T-cell (primary cell): Measurements from ENCODE around the gene DUOX2. TPM values are rescaled to one million over a fixed set of nuclear protein-coding genes. Genes with fewer than 3 reads are reported as not detected.

ENCODE experiments used
- ATAC-seq, 4 experiments: fragments of 200-7000 bp in 3 of 4; fragments of 150-1000 bp in 1 of 4; cut with Tn5 transposase; replicated peaks in 1 of 4; 1 replicate in 3 of 4; 2 replicates in 1 of 4; pipeline ENCODE4 v1.10.0; 2021; ENCODE audit warnings: moderate library complexity in 3 of 4, mild to moderate bottlenecking in 2 of 4, moderate number of reproducible peaks in 1 of 4
- CTCF ChIA-PET, 2 donors: fragments of 300-600 bp; sonication (Branson Sonifier 250); formaldehyde crosslinking; loops; one replicate each; lab custom pipeline; 2022; ENCODE audit warnings: antibody characterized with exemption in 2 of 2; lab: Charles Lee
- POLR2A ChIA-PET, 2 donors: fragments of 300-600 bp; sonication (Branson Sonifier 250); formaldehyde crosslinking; loops; one replicate each; lab custom pipeline; 2022; ENCODE audit warnings: antibody characterized with exemption in 2 of 2; lab: Charles Lee
- DNase-seq, 35 experiments: peaks; one replicate each; pipeline versions ENCODE4 v3.0.0 to v3.0.0-alpha.2; 2013 to 2023
- H3K27ac ChIP-seq: one replicate; pipeline ENCODE4 v1.5.1; 2013; ENCODE audit warnings: low read length
- H3K27me3 ChIP-seq, 2 experiments: replicated peaks in 1 of 2; 1 replicate in 1 of 2; 2 replicates in 1 of 2; pipeline versions ENCODE4 v1.6.1 to v1.7.0; 2013; ENCODE audit warnings: low read length in 1 of 2, mixed read lengths in 1 of 2; ENCODE audit not compliant: control insufficient read depth in 2 of 2, insufficient read depth in 2 of 2; ENCODE audit errors: extremely low read depth in 1 of 2
- H3K36me3 ChIP-seq, 2 donors: 1 replicate in 1 of 2; 2 replicates in 1 of 2; pipeline versions ENCODE4 v1.6.1 to v1.7.0; 2013; ENCODE audit warnings: low read length in 1 of 2; ENCODE audit not compliant: control insufficient read depth in 2 of 2, insufficient read depth in 1 of 2; ENCODE audit errors: extremely low read depth in 1 of 2
- H3K4me1 ChIP-seq, 2 experiments: 1 replicate in 1 of 2; 2 replicates in 1 of 2; pipeline versions ENCODE4 v1.6.1 to v1.7.0; 2013; ENCODE audit warnings: low read length in 2 of 2, mixed read lengths in 1 of 2; ENCODE audit not compliant: insufficient read depth in 2 of 2, control insufficient read depth in 1 of 2; ENCODE audit errors: extremely low read depth in 1 of 2
- H3K4me3 ChIP-seq, 2 donors: 1 replicate in 1 of 2; 2 replicates in 1 of 2; pipeline versions ENCODE4 v1.5.1 to v1.7.0; 2013; ENCODE audit warnings: mild to moderate bottlenecking in 2 of 2, low read length in 1 of 2, moderate library complexity in 1 of 2; ENCODE audit not compliant: control insufficient read depth in 1 of 2; ENCODE audit errors: extremely low read depth in 1 of 2
- H3K9me3 ChIP-seq: 2 replicates; pipeline ENCODE4 v1.7.0; 2013
- H3K27ac Mint-ChIP-seq, 2 donors: one replicate each; pipeline ENCODE4 v1.8.0; 2020 to 2021; ENCODE audit warnings: mild to moderate bottlenecking in 2 of 2, mixed read lengths in 2 of 2
- H3K27me3 Mint-ChIP-seq, 2 donors: one replicate each; pipeline ENCODE4 v1.8.0; 2021 to 2022; ENCODE audit warnings: mixed read lengths in 2 of 2
- H3K36me3 Mint-ChIP-seq: one replicate; pipeline ENCODE4 v1.8.0; 2021; ENCODE audit warnings: mixed read lengths
- H3K4me1 Mint-ChIP-seq, 3 donors: one replicate each; pipeline ENCODE4 v1.8.0; 2020 to 2022; ENCODE audit warnings: mixed read lengths in 3 of 3, mild to moderate bottlenecking in 1 of 3
- H3K4me3 Mint-ChIP-seq, 3 donors: one replicate each; pipeline ENCODE4 v1.8.0; 2020 to 2022; ENCODE audit warnings: mild to moderate bottlenecking in 3 of 3, mixed read lengths in 3 of 3, moderate library complexity in 3 of 3
- H3K9me3 Mint-ChIP-seq, 3 donors: one replicate each; pipeline ENCODE4 v1.8.0; 2020 to 2022; ENCODE audit warnings: mixed read lengths in 3 of 3
- WGBS: methylation state at CpG from one replicate; pipeline ENCODE4 v1.1.5; 2013; ENCODE audit warnings: missing lambda C conversion rate; ENCODE audit not compliant: insufficient coverage; 5-methylcytosine and 5-hydroxymethylcytosine counted together
- total RNA-seq, 35 experiments: library from RNA in 6 of 35; stranded (reverse) in 6 of 35; fragments of 120-200 nt in 1 of 35; gene quantifications; one replicate each; pipeline versions ENCODE4 v1.2.1 to v1.2.4 and lab custom pipeline; 2013 to 2026

Gene DUOX2
- total RNA-seq, 5 donors from 2014 or later (not counting 1 experiment from before 2014, with no cell fraction given), result 0.10 to 0.16 (median 0.12) TPM; not detected in 2

DNA sequence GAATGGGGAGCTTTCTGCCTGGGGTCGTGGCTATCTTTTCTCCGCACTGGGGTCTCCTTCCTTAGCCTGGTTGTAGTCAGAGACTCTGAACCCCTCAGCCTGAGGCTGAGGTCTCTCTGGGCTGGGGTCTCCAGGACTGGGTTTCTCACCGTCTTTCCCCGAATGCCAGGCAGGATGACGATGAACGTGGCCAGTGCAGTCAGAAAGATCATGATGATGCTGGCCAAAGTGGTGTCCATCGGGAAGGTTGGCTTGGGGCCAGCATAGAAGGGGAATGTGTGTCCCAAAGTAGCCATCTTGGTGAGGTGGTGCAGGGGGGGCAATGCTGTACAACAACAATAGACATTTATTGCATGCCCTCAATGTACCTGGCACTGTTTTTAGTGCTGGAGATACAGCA lies 8.7 kb upstream of the DUOX2 start:
- no peak for ATAC-seq
- no peak for DNase-seq
- H3K4me1 Mint-ChIP-seq, result peaks cover 5 to 7% (median 6%) of the 10 kb centered on the region in 3 donors
- Histone ChIP-seq H3K27ac (no peak overlapping the region), H3K9me3 (no peaks in the 10 kb centered on the region), H3K4me3 (no peak overlapping the region), H3K36me3 (no peaks in the 10 kb centered on the region), H3K27me3 (peaks cover 3 to 47% of the 10 kb centered on the region in 2 experiments), H3K4me1 (peaks cover 2 to 4% of the 10 kb centered on the region in 2 experiments)
- no peaks in the 10 kb centered on the region for H3K9me3 Mint-ChIP-seq
- H3K36me3 Mint-ChIP-seq, result no peaks in the 10 kb centered on the region
- no peak overlapping the region for H3K27ac Mint-ChIP-seq
- ChIA-PET CTCF (interaction anchor here (0.6 to 1.3 kb wide), 3 partner anchors 14 to 384 kb away, joined by 3 to 4 read pairs (median 3); no protein-coding TSS in a partner anchor), POLR2A (no interaction called here)
- peaks cover 42 to 65% of the 10 kb centered on the region in 2 donors for H3K27me3 Mint-ChIP-seq
- 79% methylated on average over 7 of the region's 7 CpGs for WGBS
- H3K4me3 Mint-ChIP-seq, result no peak overlapping the region

DNA sequence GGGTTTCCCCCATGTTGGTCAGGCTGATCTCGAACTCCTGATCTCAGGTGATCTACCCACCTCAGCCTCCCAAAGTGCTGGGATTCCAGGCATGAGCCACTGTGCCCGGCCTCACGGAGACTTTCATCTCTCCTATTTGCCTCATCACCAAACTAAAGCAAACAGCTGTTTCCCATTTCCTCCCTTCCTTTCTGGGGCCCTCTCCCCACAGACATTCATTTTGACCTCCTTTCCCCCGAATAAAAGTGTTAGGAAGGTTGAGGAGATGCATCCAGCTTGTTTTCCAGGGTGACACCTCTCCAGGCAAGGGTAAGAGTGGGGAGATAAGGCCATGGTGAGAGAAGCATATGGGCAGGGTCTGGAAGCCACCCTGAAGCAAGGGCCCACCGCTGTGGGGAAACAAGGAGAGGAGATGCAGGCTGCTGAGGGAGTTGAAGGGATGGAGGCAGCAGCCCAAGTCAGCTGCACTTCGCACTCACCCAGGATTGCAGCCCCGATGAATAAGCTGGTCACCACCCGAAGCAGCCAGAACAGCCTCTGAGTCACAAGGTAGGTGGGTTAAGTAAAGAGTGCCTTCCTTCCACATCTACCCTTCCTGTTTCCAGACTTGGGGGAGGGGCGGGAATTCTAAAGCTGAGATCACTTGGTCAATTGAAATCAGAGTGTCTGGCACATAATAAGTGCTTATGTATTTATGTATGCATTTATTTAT lies 7.9 kb upstream of the DUOX2 start:
- Histone ChIP-seq H3K9me3 (no peaks in the 10 kb centered on the region), H3K27me3 (peaks cover 4 to 54% of the 10 kb centered on the region in 2 experiments), H3K27ac (no peak overlapping the region), H3K4me3 (no peak overlapping the region), H3K4me1 (peaks cover 6 to 13% of the 10 kb centered on the region in 2 experiments), H3K36me3 (no peaks in the 10 kb centered on the region)
- Mint-ChIP-seq H3K4me3 (no peak overlapping the region), H3K27ac (no peak overlapping the region), H3K9me3 (no peaks in the 10 kb centered on the region), H3K36me3 (no peaks in the 10 kb centered on the region), H3K27me3 (peaks cover 45 to 69% of the 10 kb centered on the region in 2 donors), H3K4me1 (peaks cover 13 to 15% (median 13%) of the 10 kb centered on the region in 3 donors)
- no peak for DNase-seq
- ChIA-PET CTCF (interaction anchor here in 1 of 2 donors (0.5 to 1.3 kb wide), 2 partner anchors 13 to 792 kb away, joined by 3 to 11 read pairs; no protein-coding TSS in a partner anchor), POLR2A (no interaction called here)
- ATAC-seq, result no peak
- WGBS, result 57% methylated on average over 4 of the region's 9 CpGs

DNA sequence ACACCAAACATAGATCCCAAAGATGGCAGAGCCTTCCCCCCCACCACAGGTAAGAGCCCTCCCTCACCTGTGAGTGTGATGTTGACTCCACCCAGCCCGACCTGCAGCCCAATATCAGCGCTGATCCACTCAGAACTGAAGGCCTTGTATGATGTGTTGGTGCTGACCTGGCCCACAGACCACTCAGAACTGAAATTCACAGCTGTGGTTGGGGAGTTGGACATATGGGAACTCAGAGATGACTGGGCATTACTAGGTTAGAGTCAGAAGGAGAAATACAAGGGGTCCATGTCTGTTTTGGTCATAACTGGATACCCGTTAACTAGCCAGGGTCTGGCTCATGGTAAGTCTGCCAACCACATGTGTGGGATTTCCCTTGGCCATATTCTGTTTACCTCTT lies 7.0 kb upstream of the DUOX2 start:
- Histone ChIP-seq H3K4me1 (peaks cover 8 to 21% of the 10 kb centered on the region in 2 experiments), H3K36me3 (no peaks in the 10 kb centered on the region), H3K4me3 (no peak overlapping the region), H3K9me3 (no peaks in the 10 kb centered on the region), H3K27me3 (peaks cover 13 to 63% of the 10 kb centered on the region in 2 experiments), H3K27ac (no peak overlapping the region)
- DNase-seq (no peak), ATAC-seq (no peak)
- H3K9me3 Mint-ChIP-seq, result no peaks in the 10 kb centered on the region
- ChIA-PET POLR2A (no interaction called here), CTCF (interaction anchor here in 1 of 2 donors (0.6 kb wide), 1 partner anchor 430 kb away, joined by 3 read pairs; no protein-coding TSS in a partner anchor)
- H3K36me3 Mint-ChIP-seq, result no peaks in the 10 kb centered on the region
- peaks cover 19 to 21% (median 20%) of the 10 kb centered on the region in 3 donors for H3K4me1 Mint-ChIP-seq
- H3K27ac Mint-ChIP-seq, result no peak overlapping the region
- H3K4me3 Mint-ChIP-seq, result no peak overlapping the region
- 80% methylated on average over 2 of the region's 3 CpGs for WGBS
- H3K27me3 Mint-ChIP-seq, result peaks cover 45 to 70% of the 10 kb centered on the region in 2 donors

DNA sequence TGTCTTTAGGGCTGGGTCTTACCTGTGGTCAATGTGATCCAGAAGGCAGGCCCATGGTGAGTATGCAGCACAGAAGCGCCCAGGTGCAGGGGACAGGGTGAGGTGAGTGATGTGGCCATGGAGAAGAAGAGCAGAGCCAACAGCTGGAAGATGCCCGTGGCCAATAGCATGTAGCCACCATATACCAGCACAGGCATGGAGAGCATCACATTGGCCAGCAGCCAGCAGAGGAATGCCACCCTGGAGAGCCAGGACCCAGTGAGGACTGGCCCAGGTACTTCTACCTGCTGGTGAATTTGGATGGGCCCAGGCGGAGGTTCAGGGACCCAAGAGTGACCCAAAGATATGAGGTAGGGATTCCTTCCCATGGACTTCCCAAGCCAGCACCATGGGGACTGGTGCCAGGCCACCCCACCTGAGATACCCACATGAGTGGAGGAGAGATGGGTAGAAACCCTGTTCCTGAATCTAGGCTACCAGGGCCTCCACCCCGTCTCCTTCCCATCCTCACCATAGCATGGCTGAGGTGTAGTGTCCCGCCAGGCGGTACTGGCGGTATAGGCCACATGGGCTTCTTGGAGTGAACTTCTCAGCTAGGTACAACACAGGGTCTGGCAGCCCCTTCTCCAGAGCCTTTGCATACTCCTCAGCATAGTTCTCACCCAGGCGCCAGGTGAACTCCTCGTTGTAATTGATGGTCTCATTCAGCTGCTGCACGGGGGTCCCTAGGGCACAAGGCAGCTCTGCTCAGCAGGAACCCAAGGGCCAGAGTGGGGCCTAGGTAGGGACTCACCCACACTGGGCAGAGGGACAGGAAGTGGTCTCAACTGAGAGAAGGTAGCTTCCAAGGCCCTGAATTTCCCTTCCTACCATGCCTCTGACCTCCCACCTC lies 6.4 kb upstream of the DUOX2 start:
- ATAC-seq (no peak), DNase-seq (no peak)
- ChIA-PET POLR2A (no interaction called here), CTCF (interaction anchor here in 1 of 2 donors (0.6 kb wide), 1 partner anchor 431 kb away, joined by 3 read pairs; no protein-coding TSS in a partner anchor)
- H3K27ac Mint-ChIP-seq, result no peak overlapping the region
- no peaks in the 10 kb centered on the region for H3K36me3 Mint-ChIP-seq
- Histone ChIP-seq H3K27ac (no peak overlapping the region), H3K27me3 (peaks cover 19 to 70% of the 10 kb centered on the region in 2 experiments), H3K4me1 (peaks cover 8 to 22% of the 10 kb centered on the region in 2 experiments), H3K4me3 (no peak overlapping the region), H3K9me3 (no peaks in the 10 kb centered on the region), H3K36me3 (no peaks in the 10 kb centered on the region)
- H3K4me1 Mint-ChIP-seq, result peaks cover 21 to 25% (median 22%) of the 10 kb centered on the region in 3 donors
- 91% methylated on average over 9 of the region's 10 CpGs for WGBS
- H3K4me3 Mint-ChIP-seq, result no peak overlapping the region
- peaks cover 44 to 70% of the 10 kb centered on the region in 2 donors for H3K27me3 Mint-ChIP-seq
- no peaks in the 10 kb centered on the region for H3K9me3 Mint-ChIP-seq

DNA sequence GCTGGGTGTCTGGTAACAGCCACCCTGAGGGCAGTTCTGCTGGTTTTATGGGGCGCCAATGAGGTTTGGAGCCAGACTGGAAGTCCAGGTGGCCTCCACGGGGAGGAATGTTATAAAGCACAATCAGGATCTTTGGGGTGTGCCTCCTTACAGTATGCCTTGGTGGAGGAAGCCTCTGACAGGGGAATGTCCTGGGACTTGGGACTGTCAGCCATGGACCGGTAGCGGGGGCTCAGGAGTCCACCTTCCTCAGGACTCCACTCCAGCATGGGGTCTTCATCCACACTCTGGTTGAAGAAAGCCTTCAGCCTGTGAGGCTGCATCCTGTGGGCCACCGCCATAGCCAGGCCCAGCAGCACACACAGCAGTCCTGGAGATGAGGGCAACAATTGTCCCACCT lies 5.0 kb upstream of the DUOX2 start:
- peaks cover 28 to 34% (median 30%) of the 10 kb centered on the region in 3 donors for H3K4me1 Mint-ChIP-seq
- Histone ChIP-seq H3K27me3 (peaks cover 22 to 83% of the 10 kb centered on the region in 2 experiments), H3K4me1 (peaks cover 8 to 31% of the 10 kb centered on the region in 2 experiments), H3K27ac (no peak overlapping the region), H3K4me3 (no peak overlapping the region), H3K9me3 (no peaks in the 10 kb centered on the region), H3K36me3 (no peaks in the 10 kb centered on the region)
- H3K27me3 Mint-ChIP-seq, result peaks cover 50 to 75% of the 10 kb centered on the region in 2 donors
- H3K4me3 Mint-ChIP-seq, result no peak overlapping the region
- WGBS, result 75% methylated on average over 2 of the region's 5 CpGs
- no peak overlapping the region for H3K27ac Mint-ChIP-seq
- POLR2A ChIA-PET, result no interaction called here
- no peak for ATAC-seq
- CTCF ChIA-PET, result interaction anchor here (0.8 to 1.5 kb wide), 9 partner anchors 8 to 281 kb away, joined by 3 to 19 read pairs (median 4); partner anchors contain the start of genes DUOX1 (in 1 of the 2) and DUOXA1 (in 1 of the 2)
- DNase-seq, result no peak
- H3K36me3 Mint-ChIP-seq, result no peaks in the 10 kb centered on the region
- H3K9me3 Mint-ChIP-seq, result no peaks in the 10 kb centered on the region
